HG03108 (cell line): ENCODE data around the gene CUEDC1.

Experiments used
- ATAC-seq: cut with Tn5 transposase; IDR thresholded peaks from one replicate; pipeline ENCODE4 v1.9.1; 2021; ENCODE audit warnings: moderate library complexity; ENCODE audit not compliant: unreplicated experiment

Gene CUEDC1

GRCh38 chr17:57918017-57918895 is 37.0 kb downstream of the CUEDC1 start:
- ATAC-seq = no peak

- no peak for ATAC-seq
These were observed 38.0 kb downstream of the CUEDC1 start for GRCh38 chr17:57916925-57917858.

GRCh38 chr17:57915985-57916757 is 39.0 kb downstream of the CUEDC1 start:
- no peak for ATAC-seq

GRCh38 chr17:57915544-57915943 is 39.7 kb downstream of the CUEDC1 start:
- ATAC-seq = no peak

GRCh38 chr17:57914273-57915142 is 40.7 kb downstream of the CUEDC1 start:
- no peak for ATAC-seq

GRCh38 chr17:57913575-57914272 is 41.5 kb downstream of the CUEDC1 start:
- ATAC-seq = no peak

- ATAC-seq = no peak
These were observed 43.2 kb downstream of the CUEDC1 start for GRCh38 chr17:57911834-57912673.

GRCh38 chr17:57910462-57911420 is 44.5 kb downstream of the CUEDC1 start:
- no peak for ATAC-seq

- ATAC-seq = no peak
These were observed 45.7 kb downstream of the CUEDC1 start for GRCh38 chr17:57909551-57909950.

- no peak for ATAC-seq
These were observed 46.9 kb downstream of the CUEDC1 start for GRCh38 chr17:57908278-57908677.

- no peak for ATAC-seq
These were observed 48.3 kb downstream of the CUEDC1 start for GRCh38 chr17:57906910-57907309.

- ATAC-seq = no peak
These were observed 49.2 kb downstream of the CUEDC1 start for GRCh38 chr17:57905875-57906455.

- no peak for ATAC-seq
These were observed 51.3 kb downstream of the CUEDC1 start for GRCh38 chr17:57903961-57904360.

GRCh38 chr17:57902800-57903759 is 52.1 kb downstream of the CUEDC1 start:
- peak; percentile 60 for ATAC-seq

- peak; percentile 64 for ATAC-seq
These were observed 53.0 kb downstream of the CUEDC1 start for GRCh38 chr17:57902117-57902799.
